GM21390 (cell line): ENCODE results near the gene S100A5.
"Not testable (repeated sequence)": the region's sequence is repeated elsewhere in the genome, so short reads cannot be mapped to it uniquely, and the experiment has no call there.

Source experiments
- ATAC-seq: cut with Tn5 transposase; IDR thresholded peaks from one replicate; pipeline ENCODE4 v1.9.1; 2021; ENCODE audit not compliant: unreplicated experiment

The S100A5 gene

DNA sequence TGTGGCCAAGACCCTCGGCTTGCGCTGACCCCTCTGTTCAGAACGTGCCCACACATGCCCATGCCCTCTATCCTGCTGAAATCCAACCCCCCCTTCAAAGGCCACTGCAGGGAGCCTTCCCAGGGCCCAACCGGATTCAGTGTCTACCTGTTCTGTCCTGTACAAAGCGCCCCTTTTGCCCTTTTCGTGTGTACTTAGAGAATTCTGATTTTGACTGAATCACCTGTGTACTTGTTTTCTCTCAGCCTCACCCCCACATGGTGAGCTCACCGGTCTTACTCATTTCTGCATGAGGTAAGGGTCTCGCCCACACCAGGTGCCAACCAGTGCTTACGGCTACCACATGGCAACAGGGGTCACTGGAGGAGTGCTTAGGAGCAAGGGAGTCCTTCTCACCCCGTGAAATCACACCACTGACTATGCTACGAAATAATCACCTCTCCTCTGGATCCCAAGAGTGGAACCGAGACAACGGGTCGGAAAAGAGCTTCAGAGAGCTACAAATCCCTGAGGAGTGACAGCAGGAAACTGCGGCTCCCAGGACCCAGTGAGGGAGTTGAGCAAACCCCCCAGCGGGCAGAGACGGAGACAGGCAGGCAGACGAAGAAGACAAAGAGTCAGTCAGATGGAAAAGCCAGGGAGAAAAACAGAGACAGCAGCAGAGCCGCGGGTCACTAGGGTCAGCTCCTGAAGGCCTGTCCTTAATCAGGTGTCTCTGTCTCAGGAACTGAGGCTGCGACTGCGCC is 27.1 kb upstream of the S100A5 start:
- ATAC-seq, result no peak

DNA sequence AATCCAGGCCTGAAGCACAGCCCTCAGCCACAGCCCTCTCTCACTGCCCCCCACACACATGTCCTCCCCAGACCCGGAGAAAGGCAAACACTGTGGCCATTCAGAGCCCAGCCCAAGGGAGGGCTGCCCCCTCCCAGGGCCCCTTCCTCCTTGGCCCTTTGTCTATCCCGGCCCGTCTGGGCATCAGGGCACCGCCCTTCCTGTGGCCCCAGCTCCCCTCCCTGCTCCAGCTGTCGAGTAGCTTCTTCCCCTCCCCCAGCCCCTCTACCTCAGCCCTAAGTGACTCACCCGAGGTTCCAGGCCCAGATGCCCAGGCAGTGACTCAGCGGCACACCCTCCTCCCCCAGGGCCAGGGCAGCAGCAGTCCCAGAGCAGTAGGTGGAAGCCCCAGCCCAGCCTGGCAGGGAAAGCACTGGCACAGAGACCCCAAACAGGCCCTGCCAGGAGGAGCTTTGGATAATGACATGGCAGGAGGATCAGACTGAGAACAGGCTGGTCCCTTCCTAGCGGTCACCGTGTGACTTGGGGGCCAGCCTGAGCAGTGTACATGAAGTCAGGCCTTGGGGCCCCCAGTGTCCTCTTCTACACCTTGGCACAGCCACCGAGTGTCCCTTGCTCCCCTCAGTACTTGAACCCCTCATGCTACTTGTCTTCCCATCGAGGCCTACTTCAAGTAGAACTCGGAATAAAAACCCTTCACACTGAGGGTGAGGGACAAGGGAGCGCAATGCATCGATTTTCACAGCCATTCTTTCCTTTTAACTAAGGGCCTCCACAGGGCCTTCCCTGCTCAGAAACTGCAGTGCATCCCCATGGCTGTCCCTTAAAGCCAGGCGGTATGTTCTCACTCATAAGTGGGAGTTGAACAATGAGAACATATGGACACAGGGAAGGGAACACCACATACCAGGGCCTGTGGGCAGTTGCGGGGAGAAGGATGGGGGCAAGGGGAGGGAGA is 26.0 kb upstream of the S100A5 start:
- no peak for ATAC-seq

DNA sequence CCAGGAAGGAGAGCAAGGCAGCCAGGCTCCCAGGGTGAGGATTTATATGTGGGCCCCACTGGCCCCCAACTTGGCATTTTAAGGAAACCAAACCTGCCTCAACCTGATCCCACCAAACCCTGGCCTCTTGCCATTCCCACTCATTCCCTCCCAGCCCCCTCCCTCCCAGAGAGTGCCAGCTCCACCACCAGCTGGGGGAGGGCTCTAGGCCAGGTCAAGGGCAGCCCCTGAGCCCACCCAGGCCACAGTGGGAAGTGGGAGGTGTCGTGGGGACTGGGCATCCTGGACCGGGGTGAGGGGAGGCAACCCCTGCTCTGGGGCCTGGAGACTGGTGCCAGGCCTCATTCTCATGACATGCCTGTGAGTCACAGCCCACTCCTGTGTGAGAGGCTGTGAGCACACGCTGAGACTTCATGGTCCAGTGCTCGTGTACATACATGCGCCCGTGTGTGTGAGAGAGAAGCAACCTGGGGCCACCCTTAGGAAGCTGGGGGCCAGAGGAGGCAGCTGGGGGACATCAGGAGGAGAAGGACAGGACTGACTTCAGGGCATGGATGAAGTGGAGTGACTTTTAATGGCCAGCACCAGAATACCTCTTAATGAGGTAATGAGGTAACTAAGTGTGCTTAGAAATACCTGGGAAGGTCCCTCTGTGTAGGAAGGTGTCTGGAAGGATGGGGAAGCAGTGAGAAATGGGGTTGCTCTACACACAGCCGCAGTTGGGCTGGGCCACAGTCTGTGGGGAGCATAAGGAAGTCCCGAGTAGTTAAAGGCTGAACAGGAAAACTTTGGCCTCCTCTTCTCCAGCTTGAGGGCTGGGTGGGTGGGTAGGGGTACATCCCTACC is 25.0 kb upstream of the S100A5 start, which contains the start of gene S100A2:
Gene S100A2, minus strand, starts transcription at position 316 of the 846 bp plus-strand sequence. CDS start 1,967 bp downstream, outside the sequence.
- no peak for ATAC-seq

DNA sequence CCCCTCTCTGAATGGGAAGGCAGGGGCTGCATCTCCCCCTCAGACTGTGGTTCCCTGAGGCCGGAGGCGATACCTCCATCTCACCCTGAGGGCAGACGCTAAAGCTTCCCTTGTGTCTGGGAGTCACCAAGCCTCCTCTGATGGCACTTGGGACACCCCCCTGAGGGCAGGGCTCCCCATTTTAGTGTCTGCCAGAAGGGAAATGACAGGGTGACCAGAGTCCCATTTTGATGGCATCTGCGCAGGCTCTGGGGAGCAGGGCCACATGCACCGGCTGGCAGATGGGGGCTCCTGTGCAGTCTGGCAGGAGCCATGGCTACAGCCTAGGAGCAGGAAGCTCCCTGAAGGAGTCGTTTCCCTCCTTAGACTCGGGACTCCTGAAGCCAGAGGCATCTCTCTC is 23.3 kb upstream of the S100A5 start:
- ATAC-seq, result no peak

DNA sequence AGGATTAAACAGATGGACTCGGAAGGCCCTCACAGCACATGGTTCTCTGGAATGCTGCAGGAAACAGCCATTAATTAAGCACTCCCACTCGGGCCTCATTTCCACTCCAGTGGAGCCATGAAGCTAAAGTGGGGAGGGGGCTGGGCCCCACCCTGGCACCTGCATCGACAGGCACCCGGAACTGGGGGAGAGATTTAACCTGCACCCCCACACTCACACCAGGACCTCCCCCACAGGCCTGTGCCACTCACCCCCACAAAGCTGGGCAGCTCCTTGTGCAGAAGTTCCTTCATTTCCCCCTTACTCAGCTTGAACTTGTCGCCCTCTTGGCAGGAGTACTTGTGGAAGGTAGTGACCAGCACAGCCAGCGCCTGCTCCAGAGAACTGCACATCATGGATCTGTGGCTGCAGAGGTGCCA is 22.8 kb upstream of the S100A5 start:
- ATAC-seq, result no peak

DNA sequence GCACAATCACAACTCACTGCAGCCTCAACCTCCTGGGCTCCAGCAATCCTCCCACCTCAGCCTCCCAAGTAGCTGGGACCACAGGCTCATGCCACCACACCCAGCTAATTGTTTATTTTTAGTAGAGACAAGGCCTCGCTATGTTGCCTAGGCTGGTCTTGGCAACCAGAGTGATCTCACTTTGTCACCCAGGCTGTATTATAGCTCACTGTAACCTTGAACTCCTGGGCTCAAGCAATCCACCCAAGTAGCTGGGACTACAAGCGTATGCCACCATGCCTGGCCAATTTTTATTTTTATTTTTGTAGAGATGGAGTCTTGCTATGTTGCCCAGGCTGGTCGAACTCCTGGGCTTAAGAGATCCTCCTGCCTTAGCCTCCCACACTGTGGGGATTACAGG is 21.3 kb upstream of the S100A5 start:
- ATAC-seq, result not testable (repeated sequence)

DNA sequence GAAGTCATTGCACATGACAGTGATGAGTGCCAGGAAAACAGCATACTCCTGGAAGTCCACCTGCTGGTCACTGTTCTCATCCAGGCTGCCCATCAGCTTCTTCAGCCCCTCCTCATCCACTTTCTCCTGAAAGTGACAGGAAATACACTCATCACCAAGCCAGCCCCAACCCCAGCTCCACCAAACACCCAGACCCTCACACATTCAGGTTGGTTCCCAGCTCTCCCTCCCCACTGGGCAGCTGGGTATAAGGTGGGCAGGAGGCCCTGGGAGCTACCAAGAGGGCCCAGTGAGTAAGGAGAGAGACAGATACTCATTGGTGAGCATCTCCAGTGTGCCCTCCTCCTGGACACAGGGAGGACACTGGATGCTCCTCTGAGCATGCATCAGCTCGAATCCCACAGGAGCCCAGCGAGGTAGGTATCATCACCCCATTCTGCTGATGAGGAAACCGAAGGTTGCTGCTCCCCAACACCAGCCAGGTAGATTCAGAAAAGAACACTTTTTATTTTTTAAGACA is 20.8 kb upstream of the S100A5 start:
- no peak for ATAC-seq

DNA sequence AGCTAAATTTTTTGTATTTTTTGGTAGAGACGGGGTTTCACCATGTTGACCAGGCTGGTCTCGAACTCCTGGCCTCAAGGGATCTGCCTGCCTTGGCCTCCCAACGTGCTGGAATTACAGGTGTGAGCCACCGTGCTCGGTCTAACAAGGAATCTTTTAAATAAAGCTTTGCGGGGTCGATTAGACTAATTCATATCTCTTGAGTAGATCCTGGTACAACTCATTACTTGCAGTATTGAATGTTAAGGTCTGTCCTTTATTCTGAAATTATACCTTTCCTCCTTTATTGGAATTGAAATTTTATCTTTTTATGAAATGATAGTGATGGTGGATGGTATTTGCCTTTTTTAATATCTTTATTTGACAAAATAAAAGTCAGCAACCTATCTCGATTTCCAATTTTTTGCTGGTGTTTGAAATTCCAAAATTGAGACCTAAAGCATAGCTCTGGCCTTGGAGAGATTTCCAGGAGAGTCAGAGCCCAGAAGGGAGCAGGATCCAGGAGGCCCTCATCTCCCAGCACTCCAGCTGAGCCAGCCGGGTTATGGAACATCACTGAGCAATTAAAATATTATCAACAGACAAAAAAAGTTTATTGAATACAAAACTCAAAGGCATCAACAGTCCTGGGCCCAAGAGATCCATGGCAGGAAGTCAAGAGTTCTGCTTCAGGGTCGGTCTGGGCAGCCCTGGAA is 20.2 kb upstream of the S100A5 start:
- no peak for ATAC-seq

DNA sequence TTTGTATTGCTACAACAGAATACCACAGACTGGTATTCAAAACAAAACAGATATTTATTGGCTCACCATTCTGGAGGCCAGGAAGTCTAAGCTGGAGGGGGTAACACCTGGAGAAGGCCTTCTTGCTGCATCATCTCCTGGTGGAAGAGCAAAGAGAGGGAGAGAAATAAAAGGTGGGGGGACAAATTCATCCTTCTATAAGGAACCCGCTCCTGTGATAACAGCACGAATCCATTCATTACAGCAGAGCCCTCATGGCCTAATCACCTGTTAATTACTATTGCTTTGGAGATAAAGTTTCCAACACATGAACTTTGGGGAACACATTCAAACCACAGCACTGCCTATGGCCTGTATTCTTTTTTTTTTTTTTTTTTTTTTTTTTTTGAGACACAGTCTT is 19.5 kb upstream of the S100A5 start:
- ATAC-seq, result no peak

DNA sequence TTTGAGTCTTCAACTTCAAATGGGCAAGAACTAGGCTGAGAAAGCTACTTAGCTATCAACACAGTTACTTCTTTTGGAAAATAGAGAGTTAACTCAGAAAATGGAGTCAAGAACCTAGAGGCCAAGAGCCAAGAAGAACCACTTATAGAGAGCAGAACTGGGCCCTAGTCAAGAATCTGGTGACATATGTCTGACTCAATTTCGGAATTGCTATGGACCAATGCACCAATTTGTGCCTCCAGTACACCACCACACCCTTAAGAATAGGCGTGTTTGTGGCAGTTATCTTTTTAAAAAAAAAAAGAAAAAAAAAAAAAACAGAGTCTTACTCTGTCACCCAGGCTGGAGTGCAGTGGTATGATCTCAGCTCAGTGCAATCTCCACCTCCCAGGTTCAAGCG is 17.1 kb upstream of the S100A5 start:
- ATAC-seq, result no peak

DNA sequence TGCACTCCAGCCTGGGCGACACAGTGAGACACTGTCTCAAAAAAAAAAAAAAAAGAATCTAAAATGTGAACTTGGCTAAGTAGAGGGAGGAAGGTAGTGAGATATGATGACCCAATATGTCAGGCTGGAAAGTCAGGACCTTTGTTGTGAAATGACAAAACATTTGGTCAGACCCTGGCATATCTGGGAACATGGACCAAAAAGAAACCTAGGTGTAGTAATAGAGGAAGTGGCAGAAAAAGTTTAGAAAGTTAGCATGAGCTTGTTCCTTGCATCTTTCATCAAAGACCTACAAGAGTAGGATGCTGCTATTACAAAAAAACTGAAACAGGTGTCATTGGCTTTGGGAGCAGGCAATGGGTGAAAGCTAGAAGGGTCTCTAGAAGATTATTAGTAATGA is 15.6 kb upstream of the S100A5 start:
- ATAC-seq, result no peak

DNA sequence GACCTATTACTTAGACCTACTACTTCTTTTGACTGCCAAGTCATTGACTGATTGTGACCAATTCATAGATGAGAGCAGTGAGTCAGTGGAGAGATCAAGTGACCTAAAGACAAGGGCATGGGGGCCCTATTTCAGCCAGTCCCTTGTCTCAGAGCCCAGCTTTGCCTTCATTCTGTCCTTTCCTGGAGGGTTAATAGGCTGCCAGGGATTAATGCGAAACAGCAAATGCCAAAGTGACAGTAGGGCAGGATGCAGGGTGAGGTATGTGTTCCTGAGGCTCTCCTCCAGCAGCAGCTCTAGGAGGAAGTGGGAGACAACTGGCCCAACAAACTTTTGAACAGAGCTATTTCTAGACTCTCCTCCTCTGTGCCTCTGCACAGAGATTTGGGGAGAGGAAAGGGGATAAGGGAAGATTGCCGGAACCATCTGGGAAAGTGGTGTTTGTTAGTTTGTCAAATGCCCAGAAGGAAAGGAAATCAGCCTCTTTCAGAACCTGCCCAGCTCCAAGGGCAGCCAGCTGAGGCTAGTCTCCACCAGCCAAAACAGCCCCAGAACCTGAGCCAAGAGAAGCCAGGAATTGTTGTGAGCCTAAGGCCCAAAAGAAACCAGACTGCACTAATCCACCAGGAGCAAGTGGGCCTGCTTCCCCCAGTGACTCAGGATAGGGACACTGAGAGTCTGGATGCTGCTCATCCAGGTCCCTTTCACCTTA is 13.3 kb upstream of the S100A5 start:
- ATAC-seq, result no peak

DNA sequence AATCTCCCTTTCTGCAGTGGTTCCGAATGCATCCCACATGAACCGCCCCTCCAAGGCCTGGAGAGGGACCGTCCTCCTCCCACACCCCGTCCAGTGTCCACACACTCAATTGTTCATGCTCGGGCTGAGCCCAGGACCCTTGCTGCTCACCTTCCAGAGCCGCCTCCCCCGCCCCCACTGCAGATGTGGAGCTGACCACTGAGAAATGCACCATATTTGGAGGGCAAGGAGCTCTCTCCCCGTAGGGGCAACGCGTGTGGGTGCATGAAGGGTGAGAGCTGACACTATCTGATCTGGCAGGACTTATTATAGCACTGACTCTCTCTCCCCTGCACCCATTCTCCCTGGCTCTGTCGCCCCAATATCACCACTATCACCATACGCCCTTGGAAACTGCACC is 12.4 kb upstream of the S100A5 start:
- no peak for ATAC-seq

DNA sequence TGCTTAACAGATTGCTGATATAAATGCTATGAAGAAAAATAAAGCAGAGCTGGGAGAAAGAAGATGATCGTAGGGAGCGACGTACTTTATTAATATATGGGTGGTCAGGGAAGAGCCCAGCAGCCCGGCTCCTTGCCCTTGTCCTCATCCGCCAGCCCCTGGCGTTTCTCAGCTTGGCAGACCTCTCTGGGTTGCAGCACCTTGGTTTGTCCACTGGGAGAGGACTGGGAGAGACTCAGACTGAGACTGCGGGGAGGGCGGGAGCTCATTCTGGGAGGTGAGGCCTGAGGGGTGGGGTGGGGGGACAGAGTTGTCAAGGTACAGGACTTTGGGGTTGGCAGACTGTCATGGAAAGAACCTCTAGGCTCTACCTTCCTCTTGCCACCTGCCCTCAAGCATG is 11.6 kb upstream of the S100A5 start:
- ATAC-seq, result no peak

DNA sequence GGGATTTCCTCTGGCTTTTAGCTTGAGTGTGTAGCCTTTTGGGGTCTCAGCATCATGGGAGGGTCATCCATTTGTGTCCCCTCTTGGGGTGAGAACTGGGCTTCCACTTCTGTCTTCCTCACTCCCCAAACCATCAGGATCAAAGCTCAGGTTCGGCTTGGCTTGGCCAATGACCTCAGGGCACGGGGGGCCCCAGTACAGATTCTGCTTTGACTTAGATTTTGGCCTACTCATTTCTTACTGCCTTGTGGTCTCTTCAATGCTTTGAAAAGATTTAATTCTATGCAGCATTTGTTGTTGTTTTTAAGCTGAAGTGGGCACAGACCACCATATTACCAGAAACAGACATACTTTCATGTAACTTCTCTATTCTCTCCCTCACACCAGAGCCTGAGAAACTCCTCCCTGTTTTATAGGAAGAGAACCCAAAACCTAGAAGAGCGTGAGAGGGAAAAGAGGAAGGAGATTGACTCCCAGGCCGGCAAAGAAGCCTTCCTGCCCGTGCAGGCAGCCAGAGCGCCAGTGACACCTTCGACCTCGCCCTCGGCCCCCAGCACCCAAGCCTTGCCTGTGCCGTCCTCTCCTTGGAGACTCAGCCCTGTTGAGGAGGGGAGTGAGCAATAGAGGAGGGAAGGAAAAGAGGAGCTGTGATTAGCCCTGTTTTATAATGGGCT is 10.2 kb upstream of the S100A5 start:
- ATAC-seq, result no peak

DNA sequence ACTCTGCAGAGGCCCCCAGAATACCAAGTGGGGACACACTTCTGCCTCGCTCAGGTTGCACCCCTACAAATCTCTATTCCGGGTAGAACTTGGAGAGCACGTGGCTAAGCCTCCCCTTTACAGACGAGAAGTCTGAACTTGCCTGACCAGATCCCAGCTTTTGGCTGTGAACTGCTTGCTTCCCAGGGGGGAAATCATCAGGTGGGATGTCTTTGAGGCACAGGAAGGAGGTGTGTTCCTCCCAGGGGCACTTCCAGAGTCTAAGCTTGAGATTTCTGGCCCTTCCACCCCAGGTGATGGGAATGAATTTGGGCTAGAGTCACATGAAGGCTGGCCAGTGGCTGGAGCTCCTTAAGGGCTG is 9.6 kb upstream of the S100A5 start:
- ATAC-seq, result no peak

DNA sequence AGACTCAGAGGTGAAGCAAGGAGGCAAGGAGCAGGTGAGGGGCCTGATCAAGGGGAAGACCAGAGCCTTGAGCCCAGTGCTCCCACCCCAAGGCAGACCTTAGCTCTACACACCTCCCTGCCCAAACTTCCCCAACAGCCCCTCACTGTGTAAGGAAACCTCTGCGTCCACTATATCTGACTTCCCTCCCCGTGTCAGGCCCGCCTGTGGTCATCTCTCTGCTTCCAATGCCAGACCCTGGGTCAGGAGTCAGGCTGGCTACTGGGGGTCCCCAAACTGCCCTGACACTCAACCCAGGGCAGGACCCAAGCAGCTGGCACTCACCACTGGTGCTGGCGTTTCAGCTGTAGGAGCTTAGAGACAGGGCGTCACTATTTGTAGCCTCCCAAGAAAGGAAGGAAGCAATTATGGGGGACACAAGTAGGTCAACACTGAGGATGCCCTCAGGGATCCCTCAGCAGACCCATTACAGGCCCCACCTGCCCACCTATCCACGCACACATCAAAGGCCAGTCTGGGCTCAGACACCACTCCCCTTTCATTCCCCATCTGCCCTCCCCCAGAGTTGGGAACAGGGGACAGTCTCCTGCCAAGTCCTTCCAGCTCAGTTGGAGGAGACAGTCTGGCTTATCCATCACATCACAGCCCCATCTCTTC is 9.1 kb upstream of the S100A5 start:
- ATAC-seq, result no peak
